ENCODE results near the gene IGFBP6. TPM values are rescaled to one million over a fixed set of nuclear protein-coding genes. Genes with fewer than 3 reads are reported as not detected.
A peak's percentile ranks its signal among the peaks of the same experiment; 100 is the strongest.

IGFBP6 gene
- total RNA-seq, 2 experiments from 2014 or later = 1.3 to 2.4 TPM

DNA sequence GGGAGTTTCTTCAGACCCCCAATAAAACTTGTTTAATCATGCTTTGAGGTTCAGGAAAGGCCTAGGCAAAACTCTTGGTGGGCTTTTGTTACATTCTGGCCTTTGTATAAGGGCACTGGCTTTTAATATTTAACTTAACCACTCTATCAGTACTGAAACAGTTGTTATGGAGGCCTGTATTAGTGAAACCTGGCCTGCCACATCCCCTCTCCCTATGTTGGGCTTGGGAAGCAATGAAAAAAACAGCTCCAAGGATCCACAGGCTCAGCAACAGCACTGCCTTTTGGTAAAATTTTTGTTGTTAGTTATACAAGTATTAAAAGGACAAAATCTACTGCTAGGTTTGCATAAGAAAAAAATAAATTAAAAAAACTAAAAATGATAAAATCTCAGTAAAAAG is 16.5 kb downstream of the IGFBP6 start:
- ChIA-PET POLR2A (no interaction called here), CTCF (interaction anchor here (0.8 to 1.1 kb wide), 2 partner anchors 17 to 246 kb away, joined by 3 read pairs; no protein-coding TSS in a partner anchor)
- Mint-ChIP-seq H3K27ac (no peak overlapping the region), H3K36me3 (ENCODE audit: low read depth) (no peaks in the 10 kb centered on the region), H3K4me1 (no peaks in the 10 kb centered on the region), H3K27me3 (no peaks in the 10 kb centered on the region), H3K4me3 (no peak overlapping the region), H3K9me3 (ENCODE audit: low read depth) (no peaks in the 10 kb centered on the region)
- intact Hi-C loops (cut with DNase I, micrococcal nuclease) = no loop called here
- DNase-seq (no peak), ATAC-seq (no peak)

DNA sequence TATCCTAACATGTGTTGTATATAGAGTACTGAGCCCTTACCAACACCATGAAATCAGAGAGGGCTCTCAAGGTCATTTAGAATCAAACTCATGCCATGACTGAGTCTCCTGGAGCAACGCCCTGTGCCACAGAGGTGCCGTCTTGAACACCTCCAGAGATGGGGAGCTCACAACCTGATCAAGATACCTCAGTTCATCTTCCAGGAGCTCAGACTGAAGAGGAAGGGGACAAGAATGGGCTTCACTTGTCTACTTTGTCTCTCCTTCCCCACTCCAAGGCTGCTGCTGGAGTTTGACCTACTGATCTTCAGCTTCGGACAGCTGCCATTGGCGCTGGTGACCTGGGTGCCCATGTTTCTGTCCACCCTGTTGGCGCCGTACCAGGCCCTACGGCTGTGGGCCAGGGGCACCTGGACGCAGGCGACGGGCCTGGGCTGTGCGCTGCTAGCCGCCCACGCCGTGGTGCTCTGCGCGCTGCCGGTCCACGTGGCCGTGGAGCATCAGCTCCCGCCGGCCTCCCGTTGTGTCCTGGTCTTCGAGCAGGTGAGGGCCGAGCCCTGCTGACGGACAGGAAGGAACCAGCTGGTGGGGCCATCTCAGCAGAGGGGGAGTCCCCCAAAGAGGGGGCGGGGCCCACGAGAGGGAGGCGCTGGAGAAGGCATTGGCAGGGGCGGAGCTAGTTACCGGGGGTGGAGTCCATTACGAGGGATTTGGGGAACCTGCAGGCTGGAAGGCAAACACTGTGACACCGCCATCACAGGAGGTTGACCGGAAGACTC is 17.8 kb downstream of the IGFBP6 start:
- no peak overlapping the region for H3K4me3 Mint-ChIP-seq
- ChIA-PET POLR2A (interaction anchor here (1.0 kb wide), 1 partner anchor 36 kb away, joined by 3 read pairs; the partner anchor contains the start of gene SPRYD3), CTCF (interaction anchor here (0.6 kb wide), 1 partner anchor 99 kb away, joined by 3 read pairs; no protein-coding TSS in a partner anchor)
- H3K36me3 Mint-ChIP-seq (ENCODE audit: low read depth) = no peaks in the 10 kb centered on the region
- DNase-seq (peak; percentile 29), ATAC-seq (peak; percentile 30)
- no peaks in the 10 kb centered on the region for H3K4me1 Mint-ChIP-seq
- no peak overlapping the region for H3K27ac Mint-ChIP-seq
- intact Hi-C loops (cut with DNase I, micrococcal nuclease) = no loop called here
- H3K27me3 Mint-ChIP-seq = no peaks in the 10 kb centered on the region
- H3K9me3 Mint-ChIP-seq (ENCODE audit: low read depth) = no peaks in the 10 kb centered on the region

GRCh38 chr12:53115891-53116648 is 18.6 kb downstream of the IGFBP6 start:
- Mint-ChIP-seq H3K9me3 (ENCODE audit: low read depth) (no peaks in the 10 kb centered on the region), H3K4me3 (no peak overlapping the region), H3K4me1 (no peaks in the 10 kb centered on the region), H3K27ac (no peak overlapping the region), H3K27me3 (no peaks in the 10 kb centered on the region), H3K36me3 (ENCODE audit: low read depth) (no peaks in the 10 kb centered on the region)
- ChIA-PET CTCF (no interaction called here), POLR2A (interaction anchor here (0.6 to 1.0 kb wide), 2 partner anchors 37 to 363 kb away, joined by 3 read pairs; partner anchors contain the start of gene SPRYD3)
- intact Hi-C loops (cut with DNase I, micrococcal nuclease) = no loop called here
- no peak for ATAC-seq
- DNase-seq = no peak

GRCh38 chr12:53118751-53119300 is 21.4 kb downstream of the IGFBP6 start:
- Mint-ChIP-seq H3K27ac (no peak overlapping the region), H3K36me3 (ENCODE audit: low read depth) (no peaks in the 10 kb centered on the region)
- CTCF ChIA-PET = interaction anchor here (0.6 to 0.7 kb wide), 2 partner anchors 10 to 128 kb away, joined by 3 to 4 read pairs; no protein-coding TSS in a partner anchor

GRCh38 chr12:53120685-53121525 is 23.4 kb downstream of the IGFBP6 start:
- Mint-ChIP-seq H3K36me3 (ENCODE audit: low read depth) (no peaks in the 10 kb centered on the region), H3K9me3 (ENCODE audit: low read depth) (no peaks in the 10 kb centered on the region), H3K27ac (no peak overlapping the region), H3K4me3 (no peak overlapping the region), H3K27me3 (no peaks in the 10 kb centered on the region), H3K4me1 (no peaks in the 10 kb centered on the region)
- ATAC-seq = no peak
- ChIA-PET CTCF (no interaction called here), POLR2A (no interaction called here)
- DNase-seq = no peak
- intact Hi-C loops (cut with DNase I, micrococcal nuclease) = no loop called here

More at GRCh38 chr12:53118751-53119300, 21.4 kb downstream of the IGFBP6 start:
- POLR2A ChIA-PET = no interaction called here
- Mint-ChIP-seq H3K9me3 (ENCODE audit: low read depth) (no peaks in the 10 kb centered on the region), H3K4me1 (no peaks in the 10 kb centered on the region), H3K27me3 (no peaks in the 10 kb centered on the region), H3K4me3 (no peak overlapping the region)
- intact Hi-C loops (cut with DNase I, micrococcal nuclease) = no loop called here
- ATAC-seq (no peak), DNase-seq (no peak)

DNA sequence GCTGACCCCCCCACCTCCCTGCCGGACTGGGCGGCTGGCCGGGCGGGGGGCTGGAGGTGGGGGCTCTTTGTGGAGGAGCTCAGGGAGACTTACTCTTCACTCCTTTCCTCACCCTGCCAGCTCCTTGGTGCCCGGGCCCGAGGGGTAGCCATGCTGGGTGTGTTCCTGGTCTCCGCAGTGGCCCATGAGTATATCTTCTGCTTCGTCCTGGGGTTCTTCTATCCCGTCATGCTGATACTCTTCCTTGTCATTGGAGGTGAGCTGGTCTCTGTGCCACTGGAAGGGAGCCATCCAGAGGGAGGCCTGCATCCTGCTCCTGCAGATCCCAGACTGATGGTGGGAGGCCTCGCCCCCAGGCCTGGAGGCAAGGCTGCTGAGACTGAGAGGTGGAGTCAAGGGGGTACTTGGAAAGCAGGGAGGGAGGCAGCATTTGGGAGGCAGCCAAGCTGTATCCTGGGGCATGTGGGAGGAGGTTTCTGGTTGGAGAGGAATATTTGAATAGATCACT is 25.5 kb downstream of the IGFBP6 start:
- ATAC-seq = no peak
- Mint-ChIP-seq H3K4me3 (no peak overlapping the region), H3K27ac (no peak overlapping the region), H3K27me3 (peaks cover 4% of the 10 kb centered on the region), H3K4me1 (peaks cover 4% of the 10 kb centered on the region), H3K36me3 (ENCODE audit: low read depth) (no peaks in the 10 kb centered on the region), H3K9me3 (ENCODE audit: low read depth) (no peaks in the 10 kb centered on the region)
- CTCF ChIA-PET = interaction anchor here (0.5 to 0.6 kb wide), 2 partner anchors 57 to 1200 kb away, joined by 3 to 4 read pairs; no protein-coding TSS in a partner anchor
- intact Hi-C loops (cut with DNase I, micrococcal nuclease) = no loop called here
- no peak for DNase-seq
- POLR2A ChIA-PET = no interaction called here

DNA sequence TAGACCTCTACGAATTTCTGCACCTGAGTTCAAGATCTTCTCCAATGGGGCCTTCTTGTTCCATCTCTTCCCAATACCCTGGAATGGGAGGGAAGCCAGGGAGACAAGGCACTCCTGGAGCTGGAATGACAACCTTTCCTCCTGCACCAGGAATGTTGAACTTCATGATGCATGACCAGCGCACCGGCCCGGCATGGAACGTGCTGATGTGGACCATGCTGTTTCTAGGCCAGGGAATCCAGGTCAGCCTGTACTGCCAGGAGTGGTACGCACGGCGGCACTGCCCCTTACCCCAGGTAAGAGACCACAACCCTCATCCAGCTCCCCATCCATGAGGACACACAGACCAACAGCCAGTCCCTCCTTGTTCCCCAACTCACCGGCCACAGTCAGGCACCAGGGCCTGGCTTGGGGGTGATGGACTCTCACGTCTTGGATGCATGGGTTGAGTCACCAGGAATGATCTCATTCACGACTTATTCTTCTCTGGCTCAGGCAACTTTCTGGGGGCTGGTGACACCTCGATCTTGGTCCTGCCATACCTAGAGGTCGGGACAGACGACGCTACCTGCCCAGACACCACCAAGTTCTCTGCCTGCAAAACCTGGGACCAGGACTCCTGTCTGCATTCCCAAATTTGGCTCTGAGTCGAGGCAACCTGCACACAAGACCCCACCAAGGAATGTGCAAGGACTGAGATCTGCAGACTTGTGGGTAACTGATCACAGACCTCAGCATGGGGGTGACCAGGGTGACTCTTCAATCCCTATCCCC is 26.3 kb downstream of the IGFBP6 start:
- no peak overlapping the region for H3K27ac Mint-ChIP-seq
- DNase-seq = no peak
- H3K9me3 Mint-ChIP-seq (ENCODE audit: low read depth) = no peaks in the 10 kb centered on the region
- H3K4me3 Mint-ChIP-seq = no peak overlapping the region
- intact Hi-C loops (cut with DNase I, micrococcal nuclease) = no loop called here
- ChIA-PET CTCF (interaction anchor here (0.6 kb wide), 1 partner anchor 58 kb away, joined by 4 read pairs; no protein-coding TSS in a partner anchor), POLR2A (no interaction called here)
- peaks cover 4% of the 10 kb centered on the region for H3K4me1 Mint-ChIP-seq
- peaks cover 4% of the 10 kb centered on the region for H3K27me3 Mint-ChIP-seq
- no peaks in the 10 kb centered on the region for H3K36me3 Mint-ChIP-seq (ENCODE audit: low read depth)
- no peak for ATAC-seq

GRCh38 chr12:53124352-53124723 is 26.9 kb downstream of the IGFBP6 start:
- H3K27ac Mint-ChIP-seq = no peak overlapping the region
- no peaks in the 10 kb centered on the region for H3K36me3 Mint-ChIP-seq (ENCODE audit: low read depth)
- H3K27me3 Mint-ChIP-seq = peaks cover 4% of the 10 kb centered on the region
- intact Hi-C loops (cut with DNase I, micrococcal nuclease) = no loop called here
- ChIA-PET POLR2A (no interaction called here), CTCF (no interaction called here)
- H3K4me3 Mint-ChIP-seq = no peak overlapping the region
- H3K4me1 Mint-ChIP-seq = peaks cover 4% of the 10 kb centered on the region
- DNase-seq (no peak), ATAC-seq (no peak)
- no peaks in the 10 kb centered on the region for H3K9me3 Mint-ChIP-seq (ENCODE audit: low read depth)

- ATAC-seq = no peak
- intact Hi-C loops (cut with DNase I, micrococcal nuclease) = no loop called here
- Mint-ChIP-seq H3K27me3 (peaks cover 7% of the 10 kb centered on the region), H3K27ac (no peak overlapping the region), H3K36me3 (ENCODE audit: low read depth) (no peaks in the 10 kb centered on the region), H3K4me3 (no peak overlapping the region), H3K4me1 (peaks cover 4% of the 10 kb centered on the region), H3K9me3 (ENCODE audit: low read depth) (no peaks in the 10 kb centered on the region)
- ChIA-PET CTCF (no interaction called here), POLR2A (no interaction called here)
- DNase-seq = no peak
These were observed 29.7 kb downstream of the IGFBP6 start for GRCh38 chr12:53127169-53127568.

DNA sequence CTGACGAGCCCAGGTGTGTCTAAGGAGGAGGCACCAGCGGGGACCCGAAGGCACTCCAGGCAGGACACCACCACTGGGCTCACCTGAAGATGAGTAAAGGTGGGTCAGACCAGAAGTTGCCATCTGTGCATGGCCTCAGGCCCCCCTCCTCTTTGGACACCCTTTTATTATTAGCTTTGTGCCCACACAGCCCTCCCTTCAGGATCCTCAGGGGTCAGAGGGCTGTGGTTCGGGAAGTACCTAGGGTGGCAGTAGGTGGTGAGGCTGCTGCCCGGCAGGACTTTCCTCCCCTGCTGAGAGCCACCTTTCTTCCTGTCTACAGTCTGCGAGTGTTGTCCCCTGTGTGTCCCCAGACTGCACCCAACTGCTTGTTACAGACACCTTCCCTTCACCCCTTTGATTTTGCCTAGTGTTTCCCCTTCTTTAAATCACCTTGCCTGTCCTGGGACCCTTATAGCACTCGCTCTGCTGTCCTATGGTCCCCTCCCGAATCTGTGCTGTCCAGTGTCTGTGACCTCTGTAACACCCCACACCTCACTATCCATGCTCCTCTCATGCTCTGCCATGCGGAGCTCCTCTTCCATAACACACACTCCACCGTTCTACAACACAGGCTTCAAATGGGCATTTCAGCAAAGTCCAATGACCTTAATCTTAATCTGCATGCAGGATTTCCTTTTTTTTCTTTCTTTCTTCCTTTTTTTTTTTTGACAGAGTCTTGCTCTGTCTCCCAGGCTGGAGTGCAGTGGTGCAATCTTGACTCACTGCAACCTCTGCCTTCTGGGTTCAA is 31.5 kb downstream of the IGFBP6 start:
- H3K27me3 Mint-ChIP-seq = peaks cover 7% of the 10 kb centered on the region
- H3K36me3 Mint-ChIP-seq (ENCODE audit: low read depth) = no peaks in the 10 kb centered on the region
- no peaks in the 10 kb centered on the region for H3K9me3 Mint-ChIP-seq (ENCODE audit: low read depth)
- DNase-seq = no peak
- intact Hi-C loops (cut with DNase I, micrococcal nuclease) = no loop called here
- peaks cover 4% of the 10 kb centered on the region for H3K4me1 Mint-ChIP-seq
- CTCF ChIA-PET = interaction anchor here (0.6 to 1.5 kb wide), 3 partner anchors 26 to 208 kb away, joined by 3 to 6 read pairs (median 3); no protein-coding TSS in a partner anchor
- POLR2A ChIA-PET = no interaction called here
- no peak for ATAC-seq
- H3K4me3 Mint-ChIP-seq = no peak overlapping the region
- no peak overlapping the region for H3K27ac Mint-ChIP-seq
